Inflammatory macrophage treated with lipopolysaccharide for 1 hour (primary cell): ENCODE measurements around the gene NLRP12.
"Not testable (repeated sequence)": the region's sequence is repeated elsewhere in the genome, so short reads cannot be mapped to it uniquely, and the experiment has no call there.

Experiments
- DNase-seq, 2 donors: peaks; one replicate each; pipeline ENCODE4 v3.0.0-alpha.2; 2020 to 2022

NLRP12 gene

DNA sequence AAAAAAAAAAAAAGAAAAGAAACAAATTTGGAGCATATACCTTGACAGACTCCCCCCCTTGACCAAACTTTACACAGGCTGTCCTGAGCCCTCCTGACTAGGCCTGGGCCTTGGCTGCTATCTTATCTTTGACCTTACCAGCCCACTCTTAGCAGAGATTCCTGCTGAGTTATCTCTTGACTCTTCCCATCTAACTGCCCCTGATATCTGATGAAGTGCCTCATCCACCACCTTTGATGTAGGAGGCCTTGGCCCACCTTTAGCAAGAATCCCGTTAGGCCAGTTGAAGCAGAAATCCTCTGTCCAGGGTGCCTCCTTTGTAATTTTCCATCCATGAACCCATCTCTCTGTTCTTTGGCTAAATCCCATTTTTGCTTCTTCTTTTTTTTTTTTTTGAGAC, 43.6 kb downstream of the NLRP12 start:
- no peak for DNase-seq

GRCh38 chr19:53775524-53775923, 48.6 kb downstream of the NLRP12 start:
- no peak for DNase-seq

GRCh38 chr19:53774491-53774890, 49.6 kb downstream of the NLRP12 start:
- not testable (repeated sequence) for DNase-seq

- no peak for DNase-seq
Measured at GRCh38 chr19:53773999-53774398, 50.1 kb downstream of the NLRP12 start.

DNA sequence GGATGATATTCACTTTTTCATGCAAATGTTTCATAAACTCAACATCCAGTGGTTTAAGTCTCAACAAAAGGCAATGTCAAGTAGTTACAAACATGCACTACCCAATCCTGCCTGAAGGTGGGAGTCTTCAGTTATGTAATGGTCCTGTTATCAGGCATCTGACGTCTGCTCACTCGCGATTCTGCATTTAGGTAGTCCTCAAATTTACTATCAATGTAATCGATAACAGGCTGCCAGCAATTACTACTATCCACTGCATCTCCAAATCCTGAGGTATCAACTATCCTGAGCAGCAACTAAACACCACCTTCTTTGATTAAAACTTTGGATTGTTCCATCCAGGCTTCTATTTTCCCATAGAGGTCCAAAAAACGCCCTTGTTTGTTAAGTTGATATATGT, 51.2 kb downstream of the NLRP12 start:
- DNase-seq = peak; percentile 34 to 88

DNA sequence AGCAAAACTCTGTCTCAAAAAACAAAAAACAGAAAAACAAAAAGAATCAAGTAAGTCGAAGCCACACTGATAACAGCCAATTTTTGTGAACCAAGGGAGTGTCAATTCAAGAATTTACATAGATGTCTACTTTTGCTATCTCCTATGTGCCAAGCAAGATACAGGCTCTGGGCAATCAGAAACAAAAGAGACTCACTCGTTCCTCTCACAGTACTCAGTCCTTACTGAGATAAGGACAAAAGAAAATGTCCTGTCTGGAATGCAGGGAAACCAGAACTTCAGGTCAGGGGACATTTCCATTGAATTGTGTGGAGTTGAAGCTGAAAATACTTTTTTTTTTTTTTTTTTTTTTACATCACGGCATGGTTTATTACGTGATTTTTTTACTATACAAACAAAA, 53.0 kb downstream of the NLRP12 start:
- no peak for DNase-seq

DNA sequence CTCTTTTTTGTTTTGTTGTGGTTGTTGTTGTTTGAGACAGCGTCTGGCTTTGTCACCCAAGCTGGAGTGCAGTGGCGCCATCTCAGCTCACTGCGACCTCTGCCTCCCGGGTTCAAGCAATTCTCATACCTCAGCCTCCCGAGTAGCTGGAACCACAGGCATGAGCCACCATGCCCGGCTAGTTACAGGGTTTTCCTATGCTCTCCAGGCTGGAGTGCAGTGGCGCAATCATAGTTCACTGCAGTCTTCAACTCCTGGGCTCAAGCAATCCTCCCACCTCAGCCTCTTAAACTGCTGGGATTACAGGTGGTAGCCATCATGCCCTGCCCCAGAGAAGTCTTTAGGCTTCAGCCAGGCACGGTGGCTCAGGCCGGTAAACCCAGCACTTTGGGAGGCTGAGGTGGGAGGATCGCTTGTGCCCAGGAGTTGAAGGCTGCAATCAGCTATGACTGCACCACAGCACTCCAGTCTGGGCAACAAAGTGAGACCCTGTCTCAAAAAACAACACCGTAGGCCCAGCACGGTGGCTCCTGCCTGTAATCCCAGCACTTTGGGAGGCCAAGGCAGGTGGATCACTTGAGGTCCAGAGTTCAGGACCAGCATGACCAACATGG, 54.3 kb downstream of the NLRP12 start:
- DNase-seq = not testable (repeated sequence)

- no peak for DNase-seq
Measured at GRCh38 chr19:53768401-53768800, 55.7 kb downstream of the NLRP12 start.

GRCh38 chr19:53758991-53759390, 65.1 kb downstream of the NLRP12 start:
- not testable (repeated sequence) for DNase-seq
